Brain microvascular endothelial cell (primary cell): ENCODE measurements around the gene ATP5F1D.

Source experiments
- DNase-seq: peaks from one replicate; pipeline ENCODE4 v3.0.0-alpha.2; 2020
- H3K27ac ChIP-seq: fragments of 250-450 bp; sonication (Bioruptor Pico); 2 replicates; pipeline ENCODE4 v1.5.1; 2020; ENCODE audit warnings: mild to moderate bottlenecking, moderate library complexity
- H3K27me3 ChIP-seq: fragments of 250-450 bp; sonication (Bioruptor Pico); replicated peaks from 2 replicates; pipeline ENCODE4 v1.5.1; 2020; ENCODE audit warnings: mild to moderate bottlenecking
- H3K36me3 ChIP-seq: fragments of 250-450 bp; sonication (Bioruptor Pico); replicated peaks from 2 replicates; pipeline ENCODE4 v1.5.1; 2020; ENCODE audit warnings: mild to moderate bottlenecking
- H3K4me3 ChIP-seq: 2 replicates; pipeline ENCODE4 v1.5.1; 2011; ENCODE audit warnings: low read depth, mild to moderate bottlenecking, control low read depth, low read length, moderate library complexity
- in situ Hi-C: cut with HindIII; loops from 2 replicates; pipeline ENCODE4 v1.10.0; 2017; ENCODE audit warnings: low sequenced_read_pairs, low pct_ligation_motif_present
- TF ChIP-seq, protein P1 (sequence below): IDR thresholded peaks from 2 replicates; pipeline ENCODE4 v1.5.1; 2011; ENCODE audit warnings: low read depth, mild to moderate bottlenecking, moderate library complexity, low read length, control low read depth, inconsistent platforms; ENCODE audit errors: missing control alignments

ATP5F1D gene

DNA sequence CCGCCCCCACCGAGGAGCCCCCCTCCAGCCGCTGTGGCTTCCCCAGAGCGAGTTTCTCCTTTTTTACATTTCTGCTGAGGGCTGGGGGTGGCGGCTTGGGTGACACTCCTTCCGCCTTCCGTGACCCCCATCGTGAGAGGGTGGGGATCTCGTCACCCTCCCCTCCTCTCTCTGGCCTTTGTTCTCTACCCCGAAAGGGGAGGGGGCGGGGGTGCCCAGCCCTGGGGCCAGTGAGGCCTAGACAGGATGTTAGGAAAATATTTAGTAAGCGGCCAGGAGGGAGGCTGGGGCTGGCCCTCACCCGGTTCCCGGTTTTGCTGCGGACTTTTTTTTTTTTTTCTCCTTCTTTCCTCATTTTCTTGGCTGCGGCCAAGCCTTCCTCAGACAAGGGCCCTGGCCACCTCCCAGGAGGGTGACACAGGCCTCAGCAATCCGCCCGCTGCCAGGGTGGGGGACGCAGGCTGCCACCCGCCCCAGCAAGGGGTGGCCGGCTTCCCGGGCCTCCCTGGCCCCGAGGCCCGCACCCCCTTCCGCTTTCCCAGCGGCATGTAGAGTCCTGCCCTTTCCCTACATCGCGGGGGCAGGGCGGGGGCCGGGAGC, 10.8 kb downstream of the ATP5F1D start:
- peak; percentile 62 for DNase-seq
- H3K4me3 ChIP-seq: peak overlapping the region; percentile 79
- in situ Hi-C loops: no loop called here
- H3K27ac ChIP-seq: peak overlapping the region; percentile 87
- H3K27me3 ChIP-seq: no peaks in the 10 kb centered on the region
- TF ChIP-seq, protein P1, sequence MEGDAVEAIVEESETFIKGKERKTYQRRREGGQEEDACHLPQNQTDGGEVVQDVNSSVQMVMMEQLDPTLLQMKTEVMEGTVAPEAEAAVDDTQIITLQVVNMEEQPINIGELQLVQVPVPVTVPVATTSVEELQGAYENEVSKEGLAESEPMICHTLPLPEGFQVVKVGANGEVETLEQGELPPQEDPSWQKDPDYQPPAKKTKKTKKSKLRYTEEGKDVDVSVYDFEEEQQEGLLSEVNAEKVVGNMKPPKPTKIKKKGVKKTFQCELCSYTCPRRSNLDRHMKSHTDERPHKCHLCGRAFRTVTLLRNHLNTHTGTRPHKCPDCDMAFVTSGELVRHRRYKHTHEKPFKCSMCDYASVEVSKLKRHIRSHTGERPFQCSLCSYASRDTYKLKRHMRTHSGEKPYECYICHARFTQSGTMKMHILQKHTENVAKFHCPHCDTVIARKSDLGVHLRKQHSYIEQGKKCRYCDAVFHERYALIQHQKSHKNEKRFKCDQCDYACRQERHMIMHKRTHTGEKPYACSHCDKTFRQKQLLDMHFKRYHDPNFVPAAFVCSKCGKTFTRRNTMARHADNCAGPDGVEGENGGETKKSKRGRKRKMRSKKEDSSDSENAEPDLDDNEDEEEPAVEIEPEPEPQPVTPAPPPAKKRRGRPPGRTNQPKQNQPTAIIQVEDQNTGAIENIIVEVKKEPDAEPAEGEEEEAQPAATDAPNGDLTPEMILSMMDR: no peak
- H3K36me3 ChIP-seq: peaks cover 66% of the 10 kb centered on the region

- DNase-seq: peak; percentile 94
- Histone ChIP-seq H3K27ac (peak overlapping the region; percentile 87), H3K4me3 (peak overlapping the region; percentile 79), H3K27me3 (no peaks in the 10 kb centered on the region), H3K36me3 (peaks cover 72% of the 10 kb centered on the region)
- in situ Hi-C loops: no loop called here
- TF ChIP-seq, protein P1: peak; percentile 22
Observed at GRCh38 chr19:1252821-1253513, 11.4 kb downstream of the ATP5F1D start.

- in situ Hi-C loops: no loop called here
- TF ChIP-seq, protein P1: no peak
- DNase-seq: no peak
- peak overlapping the region; percentile 46 for H3K4me3 ChIP-seq
- peaks cover 76% of the 10 kb centered on the region for H3K36me3 ChIP-seq
- H3K27me3 ChIP-seq: no peaks in the 10 kb centered on the region
- H3K27ac ChIP-seq: peak overlapping the region; percentile 87
Observed at GRCh38 chr19:1253514-1254080, 12.0 kb downstream of the ATP5F1D start.

GRCh38 chr19:1254081-1254527, 12.6 kb downstream of the ATP5F1D start:
- Histone ChIP-seq H3K4me3 (no peak overlapping the region), H3K27ac (peak overlapping the region; percentile 87), H3K36me3 (peaks cover 76% of the 10 kb centered on the region), H3K27me3 (no peaks in the 10 kb centered on the region)
- TF ChIP-seq, protein P1: no peak
- in situ Hi-C loops: no loop called here
- no peak for DNase-seq

DNA sequence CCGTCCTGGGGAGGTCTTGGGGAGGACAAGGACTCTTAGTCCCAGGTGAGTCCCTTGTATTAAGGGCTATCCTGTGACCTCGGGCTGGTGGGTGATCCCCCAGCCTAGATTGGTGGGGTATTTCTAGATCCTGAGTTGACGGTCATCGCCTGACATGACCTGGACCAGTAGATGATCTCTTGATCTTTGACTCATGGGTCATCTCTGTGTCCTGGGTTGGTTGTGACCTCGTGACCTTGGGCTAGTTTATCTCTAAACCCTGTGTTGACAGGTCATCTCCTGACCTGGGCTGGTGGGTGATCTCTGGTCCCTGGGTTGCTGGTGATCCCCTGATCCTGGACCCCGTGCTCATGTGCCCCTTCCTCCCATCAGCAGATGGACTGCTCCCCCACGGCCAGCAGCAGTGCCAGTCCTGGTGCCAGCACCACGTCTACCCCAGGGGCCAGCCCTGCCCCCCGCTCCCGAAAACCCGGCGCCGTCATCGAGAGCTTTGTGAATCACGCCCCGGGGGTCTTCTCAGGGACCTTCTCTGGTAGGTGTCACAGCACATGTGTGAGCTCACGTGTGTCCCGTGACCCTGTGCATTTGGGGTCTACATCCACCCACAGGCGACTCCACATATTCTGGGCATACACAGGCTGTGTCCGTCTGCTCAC, 13.1 kb downstream of the ATP5F1D start:
- Histone ChIP-seq H3K36me3 (peaks cover 76% of the 10 kb centered on the region), H3K4me3 (no peak overlapping the region), H3K27ac (no peak overlapping the region), H3K27me3 (no peaks in the 10 kb centered on the region)
- in situ Hi-C loops: no loop called here
- no peak for DNase-seq
- TF ChIP-seq, protein P1: no peak
